Measurements from ENCODE around the gene GJB5.
"Not testable (repeated sequence)": the region's sequence is repeated elsewhere in the genome, so short reads cannot be mapped to it uniquely, and the experiment has no call there.

The GJB5 gene

DNA sequence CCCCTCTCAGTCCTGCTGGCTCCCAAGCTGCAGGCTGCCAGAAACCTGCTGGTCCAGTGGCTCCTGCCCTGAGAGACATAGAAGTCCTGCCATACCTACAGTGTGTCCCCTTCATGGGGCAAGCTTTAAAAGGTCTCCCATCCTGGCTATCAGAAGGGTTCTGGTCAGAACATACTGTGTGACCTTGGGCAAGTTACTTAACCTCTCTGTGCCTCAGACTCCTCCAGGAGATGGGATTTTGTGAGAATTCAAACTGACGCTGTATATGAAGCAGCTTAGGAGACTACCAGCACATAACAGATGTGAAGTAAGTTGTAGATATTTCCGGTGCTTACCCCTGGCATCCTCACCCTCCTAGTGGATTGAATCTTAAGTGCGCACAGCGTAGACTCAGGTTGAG, 8.7 kb upstream of the GJB5 start:
- no peak for DNase-seq

DNA sequence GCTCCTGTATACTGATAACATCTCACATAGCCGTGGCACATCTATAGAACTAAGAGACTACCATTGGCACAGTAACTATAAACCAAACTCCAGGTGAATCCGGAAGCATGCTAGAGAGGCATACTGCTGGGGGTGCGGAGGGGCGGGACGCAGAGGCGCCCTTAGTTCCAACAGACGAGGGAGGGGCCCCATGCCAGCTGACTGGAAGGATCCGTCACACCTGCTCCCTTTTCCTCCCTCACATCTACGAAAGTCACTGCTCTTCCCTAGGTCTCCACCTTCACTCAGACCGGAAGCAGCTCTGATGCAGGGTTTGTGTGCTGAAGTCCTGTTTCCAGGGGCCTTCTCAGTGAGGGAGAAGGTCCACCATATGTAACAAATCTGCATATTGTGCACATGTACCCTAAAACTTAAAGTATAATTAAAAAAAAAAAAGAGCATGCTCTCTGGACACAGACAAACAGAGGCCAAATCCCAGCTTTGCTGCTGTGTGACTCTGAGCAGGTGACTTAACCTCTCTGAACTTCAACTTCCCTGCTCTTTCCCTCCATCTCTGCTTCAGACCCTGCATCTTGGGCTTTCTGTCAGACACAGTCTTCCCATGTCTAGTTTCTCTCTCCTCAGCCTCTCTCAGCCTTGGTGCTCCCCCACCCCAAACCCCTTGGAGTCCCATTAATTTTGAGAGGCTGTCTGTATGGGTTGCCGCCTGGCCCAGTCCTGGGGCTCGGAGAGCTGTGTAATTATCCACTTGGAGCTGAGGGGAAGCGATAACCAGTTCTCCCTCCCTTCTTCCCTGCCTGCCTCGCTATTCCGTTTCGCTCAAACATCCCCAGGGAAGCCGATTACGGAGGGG, 7.8 kb upstream of the GJB5 start:
- DNase-seq = no peak

DNA sequence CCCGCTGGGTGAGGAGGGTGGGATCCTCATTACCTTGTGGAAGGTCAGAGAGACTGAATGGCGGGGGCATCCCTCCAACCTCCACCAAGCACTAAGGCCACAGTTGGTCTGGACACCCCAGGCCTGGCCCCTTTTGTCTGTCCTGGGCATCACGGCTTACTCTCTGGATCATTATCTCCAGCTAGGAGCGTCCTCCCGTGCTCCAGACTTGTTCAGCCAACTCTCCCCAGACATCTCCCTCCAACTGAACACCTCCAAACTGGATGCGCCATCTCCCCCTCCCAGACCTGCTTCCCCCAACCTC, 7.3 kb upstream of the GJB5 start:
- no peak for DNase-seq

DNA sequence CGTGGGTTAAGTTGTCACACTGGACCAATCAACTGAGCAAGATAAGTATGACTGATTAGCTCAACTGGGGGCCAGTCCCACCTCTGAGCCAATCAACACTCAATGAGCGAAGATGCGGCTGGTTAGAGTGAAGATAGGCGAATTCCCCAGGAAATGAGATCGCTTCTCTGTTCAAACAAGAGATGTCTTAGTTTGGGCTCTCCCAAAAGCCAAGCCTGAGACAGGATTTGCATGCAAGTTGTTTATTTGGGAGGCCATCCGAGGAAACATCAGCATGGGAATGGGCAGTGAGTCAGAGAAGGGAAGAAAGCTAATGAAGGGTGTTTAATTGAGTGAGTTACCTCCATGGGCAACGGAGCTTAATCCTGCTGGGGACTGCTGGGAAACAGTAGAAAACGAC, 4.9 kb upstream of the GJB5 start:
- no peak for DNase-seq

DNA sequence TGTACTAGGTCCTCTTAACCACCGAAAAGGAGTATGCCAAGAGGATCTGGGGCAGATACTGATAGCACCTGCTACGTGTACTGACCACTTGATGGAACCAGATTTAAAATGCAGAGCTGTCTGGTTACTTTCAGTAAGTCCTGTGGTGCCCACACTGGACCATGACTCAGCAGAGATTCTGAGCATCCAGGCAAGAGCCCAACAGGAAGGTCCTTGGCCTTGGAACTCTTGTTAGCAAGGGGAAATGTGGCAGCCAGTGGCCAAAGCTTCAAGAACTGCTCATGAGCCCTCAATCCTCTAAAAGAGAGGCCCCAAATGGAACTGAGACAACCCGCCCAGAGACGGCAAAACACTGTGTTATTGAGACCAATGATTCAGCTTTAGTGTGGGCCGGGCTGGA, 4.2 kb upstream of the GJB5 start:
- DNase-seq = no peak

DNA sequence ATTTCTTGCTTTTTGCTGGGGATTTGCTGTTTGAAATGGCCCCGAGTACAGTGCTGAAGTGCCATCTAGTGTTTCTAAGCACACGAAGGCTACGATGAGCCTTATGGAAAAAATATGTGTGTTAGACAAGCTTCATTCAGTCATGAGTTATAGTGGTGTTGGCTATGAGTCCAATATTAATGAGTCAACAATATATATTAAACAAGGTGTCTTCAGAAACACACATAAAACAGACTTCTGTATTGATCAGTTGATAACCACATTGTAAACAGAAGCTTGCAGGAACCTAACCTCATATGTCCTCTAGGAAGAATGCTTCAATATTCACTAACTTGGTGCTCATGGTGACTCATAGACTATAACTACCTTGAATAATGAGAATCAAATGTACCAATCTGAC, 1.7 kb upstream of the GJB5 start:
- no peak for DNase-seq

DNA sequence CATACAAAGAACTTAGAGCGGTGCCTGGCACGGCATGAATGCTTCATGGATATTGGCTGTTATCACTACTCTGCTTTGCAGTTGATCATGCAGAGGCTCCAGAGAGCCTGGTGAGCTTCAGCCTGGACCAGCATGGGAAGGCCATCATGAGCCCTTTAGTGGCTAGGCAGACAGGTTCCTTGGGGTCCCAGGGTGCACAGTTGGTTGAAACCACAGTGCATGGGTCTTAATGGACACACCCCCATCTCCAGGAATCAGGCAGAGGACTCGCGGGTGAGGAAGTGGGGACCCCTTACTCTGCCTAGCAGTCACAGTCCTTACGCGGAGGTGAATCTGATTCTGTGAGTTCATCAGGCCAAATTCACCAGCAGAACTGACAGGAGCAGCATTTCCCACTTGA, 1.1 kb downstream of the GJB5 start:
- DNase-seq = no peak

DNA sequence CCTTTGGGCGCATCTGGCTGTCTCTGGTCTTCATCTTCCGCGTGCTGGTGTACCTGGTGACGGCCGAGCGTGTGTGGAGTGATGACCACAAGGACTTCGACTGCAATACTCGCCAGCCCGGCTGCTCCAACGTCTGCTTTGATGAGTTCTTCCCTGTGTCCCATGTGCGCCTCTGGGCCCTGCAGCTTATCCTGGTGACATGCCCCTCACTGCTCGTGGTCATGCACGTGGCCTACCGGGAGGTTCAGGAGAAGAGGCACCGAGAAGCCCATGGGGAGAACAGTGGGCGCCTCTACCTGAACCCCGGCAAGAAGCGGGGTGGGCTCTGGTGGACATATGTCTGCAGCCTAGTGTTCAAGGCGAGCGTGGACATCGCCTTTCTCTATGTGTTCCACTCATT, 2.5 kb downstream of the GJB5 start:
- no peak for DNase-seq

DNA sequence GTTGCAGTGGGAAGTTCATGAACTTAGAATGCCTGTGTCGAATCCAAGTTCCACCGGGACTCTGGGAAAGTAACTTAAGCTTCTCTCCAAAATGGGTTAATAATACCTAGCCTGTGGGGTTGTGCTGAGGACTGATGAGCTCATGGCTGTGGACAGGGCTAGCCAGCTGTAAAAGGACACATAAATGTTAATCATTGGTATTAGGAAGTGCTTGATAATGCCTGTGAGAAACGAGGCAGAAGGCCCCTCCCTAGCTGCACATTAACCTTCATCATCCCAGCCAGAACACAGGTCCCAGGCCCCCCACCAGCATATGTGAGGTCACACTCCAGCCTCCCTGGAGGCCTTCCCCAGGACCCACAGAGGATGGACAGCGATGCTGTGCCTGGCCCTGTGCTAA, 3.9 kb downstream of the GJB5 start:
- DNase-seq = no peak

DNA sequence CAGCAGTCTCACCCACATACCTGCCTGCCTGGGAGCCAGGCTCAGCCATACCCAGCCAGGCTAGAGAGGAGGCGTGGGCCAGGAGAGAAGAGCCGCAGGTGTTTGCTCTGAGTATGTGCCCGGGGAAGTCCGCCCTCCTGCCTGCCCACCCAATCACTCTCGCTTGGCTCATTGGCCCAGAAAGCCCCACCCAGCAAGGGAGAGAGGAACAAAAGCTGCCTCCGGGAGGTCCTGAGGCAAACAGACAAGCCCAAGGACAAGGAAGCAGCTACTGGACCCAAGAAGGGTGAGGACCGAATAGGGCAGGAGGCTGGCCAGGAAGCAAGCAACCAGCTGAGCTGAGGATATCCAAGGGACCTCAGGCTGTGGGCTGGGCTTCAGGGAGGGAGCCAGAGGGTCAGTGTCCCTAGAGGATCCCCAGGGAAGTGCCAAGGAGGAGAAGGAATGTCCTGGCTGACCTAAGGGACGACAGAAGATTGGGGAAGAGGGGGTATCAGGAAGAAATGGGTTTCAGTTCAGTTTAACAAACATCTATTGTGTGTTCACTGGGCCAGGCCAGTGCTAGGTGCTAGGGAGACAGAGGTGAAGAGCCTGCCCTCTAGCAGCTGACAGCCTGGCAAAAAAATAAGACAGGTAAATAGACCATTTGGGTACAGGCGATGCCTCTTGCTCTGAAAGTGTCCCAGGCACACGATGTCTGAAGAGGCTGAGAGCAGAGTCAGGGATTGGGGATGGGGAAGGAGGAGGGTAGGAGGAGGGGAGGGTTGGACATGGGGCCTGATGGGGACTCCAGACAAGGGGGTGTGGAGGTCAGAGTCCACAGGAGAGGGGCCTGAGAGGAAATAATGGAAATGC, 4.9 kb downstream of the GJB5 start, which contains the start of gene GJB4:
GJB4 (plus strand) TSS at position 238 of the 855 bp plus-strand sequence. CDS start 1,515 bp downstream, outside the sequence.
- no peak for DNase-seq

DNA sequence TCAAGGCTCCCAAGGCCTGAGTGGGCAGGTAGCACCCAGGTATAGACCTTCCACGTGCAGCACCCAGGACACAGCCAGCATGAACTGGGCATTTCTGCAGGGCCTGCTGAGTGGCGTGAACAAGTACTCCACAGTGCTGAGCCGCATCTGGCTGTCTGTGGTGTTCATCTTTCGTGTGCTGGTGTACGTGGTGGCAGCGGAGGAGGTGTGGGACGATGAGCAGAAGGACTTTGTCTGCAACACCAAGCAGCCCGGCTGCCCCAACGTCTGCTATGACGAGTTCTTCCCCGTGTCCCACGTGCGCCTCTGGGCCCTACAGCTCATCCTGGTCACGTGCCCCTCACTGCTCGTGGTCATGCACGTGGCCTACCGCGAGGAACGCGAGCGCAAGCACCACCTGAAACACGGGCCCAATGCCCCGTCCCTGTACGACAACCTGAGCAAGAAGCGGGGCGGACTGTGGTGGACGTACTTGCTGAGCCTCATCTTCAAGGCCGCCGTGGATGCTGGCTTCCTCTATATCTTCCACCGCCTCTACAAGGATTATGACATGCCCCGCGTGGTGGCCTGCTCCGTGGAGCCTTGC, 6.4 kb downstream of the GJB5 start:
- no peak for DNase-seq

DNA sequence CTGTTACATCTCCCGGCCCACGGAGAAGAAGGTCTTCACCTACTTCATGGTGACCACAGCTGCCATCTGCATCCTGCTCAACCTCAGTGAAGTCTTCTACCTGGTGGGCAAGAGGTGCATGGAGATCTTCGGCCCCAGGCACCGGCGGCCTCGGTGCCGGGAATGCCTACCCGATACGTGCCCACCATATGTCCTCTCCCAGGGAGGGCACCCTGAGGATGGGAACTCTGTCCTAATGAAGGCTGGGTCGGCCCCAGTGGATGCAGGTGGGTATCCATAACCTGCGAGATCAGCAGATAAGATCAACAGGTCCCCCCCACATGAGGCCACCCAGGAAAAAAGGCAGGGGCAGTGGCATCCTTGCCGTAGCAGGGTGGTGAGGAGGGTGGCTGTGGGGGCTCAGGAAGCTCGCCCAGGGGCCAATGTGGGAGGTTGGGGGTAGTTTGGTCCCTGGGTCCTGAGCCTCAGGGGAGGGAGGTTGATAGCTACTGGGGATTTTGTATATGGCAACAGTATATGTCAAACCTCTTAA, 7.0 kb downstream of the GJB5 start:
- DNase-seq = no peak

DNA sequence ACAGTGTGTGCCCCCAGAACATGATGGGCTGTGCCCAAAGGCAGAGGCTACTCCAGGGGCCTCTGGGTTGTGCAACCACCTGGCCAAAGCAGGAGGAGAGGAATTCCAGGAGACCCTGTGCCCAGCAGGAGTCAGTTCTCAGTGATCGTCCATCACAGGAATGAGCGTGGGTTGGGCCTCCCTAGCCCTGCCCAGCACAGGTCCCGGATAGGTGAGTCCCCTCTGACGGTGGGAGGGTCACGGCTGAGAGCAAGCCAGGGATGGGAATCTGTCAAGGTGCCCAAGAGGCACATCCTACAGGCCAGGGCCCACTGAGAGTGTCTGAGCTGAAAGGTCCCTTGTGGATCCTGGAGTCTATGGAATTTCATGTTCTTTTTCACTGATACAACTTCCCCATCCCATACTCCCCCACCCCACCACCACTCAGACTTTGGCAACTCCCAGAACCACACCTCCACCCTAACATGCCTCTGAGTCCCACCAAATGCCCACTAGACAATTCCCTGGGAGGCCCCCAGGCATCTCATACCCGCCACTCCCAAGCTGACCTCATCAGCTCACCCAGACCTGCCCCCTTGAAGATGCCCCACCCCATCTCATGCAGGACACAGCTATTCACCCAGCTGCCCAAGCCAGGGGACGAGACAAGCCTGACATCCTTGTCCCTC, 7.8 kb downstream of the GJB5 start:
- DNase-seq = no peak

DNA sequence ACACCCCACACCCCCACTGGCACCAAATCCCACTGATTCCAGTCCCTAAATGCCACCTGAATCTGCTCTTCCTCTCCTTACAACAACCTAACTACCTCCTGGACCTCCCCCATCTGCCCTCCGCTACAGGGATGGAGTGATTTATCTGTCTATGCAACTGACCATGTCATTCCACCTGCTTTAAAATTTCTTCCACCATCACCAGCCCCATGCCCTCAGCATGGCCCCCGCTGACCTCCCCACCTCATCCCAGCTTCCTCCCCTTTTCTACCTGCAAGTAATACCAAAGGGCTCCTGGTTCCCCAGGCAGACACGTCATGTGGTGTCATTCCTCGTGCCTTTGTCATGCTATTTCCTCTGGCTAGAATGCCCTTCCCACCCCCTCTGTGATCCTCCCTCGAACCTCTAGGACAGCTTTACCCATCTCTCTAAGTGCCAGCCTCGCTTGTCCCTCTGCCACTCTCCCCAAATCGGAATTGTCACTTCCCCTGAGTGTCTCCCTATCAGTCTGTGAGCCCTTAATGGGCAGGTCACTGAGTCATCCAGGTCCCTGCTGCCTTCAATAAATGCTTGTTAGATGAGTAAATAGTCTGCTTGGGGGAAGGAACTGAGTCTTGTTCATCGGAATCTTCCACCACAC, 8.4 kb downstream of the GJB5 start:
- DNase-seq = no peak

DNA sequence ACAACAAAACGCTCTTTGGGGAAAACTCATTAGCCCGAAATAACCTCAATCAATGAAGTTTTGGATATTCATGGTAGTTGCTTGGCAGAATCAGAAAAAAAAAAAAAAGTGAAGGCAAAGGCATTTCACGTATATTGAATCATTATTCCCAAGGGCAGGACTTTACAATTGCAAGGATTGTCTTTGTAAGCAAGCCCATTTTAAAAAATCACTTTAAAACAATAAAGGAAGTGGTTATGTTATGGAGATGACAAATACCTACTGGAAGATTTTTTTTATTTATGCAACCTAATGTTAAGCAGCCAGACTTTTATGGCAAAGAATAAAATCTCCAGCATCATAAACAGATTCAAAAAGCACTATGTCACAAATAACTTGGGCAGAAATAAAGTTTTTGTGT, 14.0 kb downstream of the GJB5 start:
- DNase-seq = no peak

DNA sequence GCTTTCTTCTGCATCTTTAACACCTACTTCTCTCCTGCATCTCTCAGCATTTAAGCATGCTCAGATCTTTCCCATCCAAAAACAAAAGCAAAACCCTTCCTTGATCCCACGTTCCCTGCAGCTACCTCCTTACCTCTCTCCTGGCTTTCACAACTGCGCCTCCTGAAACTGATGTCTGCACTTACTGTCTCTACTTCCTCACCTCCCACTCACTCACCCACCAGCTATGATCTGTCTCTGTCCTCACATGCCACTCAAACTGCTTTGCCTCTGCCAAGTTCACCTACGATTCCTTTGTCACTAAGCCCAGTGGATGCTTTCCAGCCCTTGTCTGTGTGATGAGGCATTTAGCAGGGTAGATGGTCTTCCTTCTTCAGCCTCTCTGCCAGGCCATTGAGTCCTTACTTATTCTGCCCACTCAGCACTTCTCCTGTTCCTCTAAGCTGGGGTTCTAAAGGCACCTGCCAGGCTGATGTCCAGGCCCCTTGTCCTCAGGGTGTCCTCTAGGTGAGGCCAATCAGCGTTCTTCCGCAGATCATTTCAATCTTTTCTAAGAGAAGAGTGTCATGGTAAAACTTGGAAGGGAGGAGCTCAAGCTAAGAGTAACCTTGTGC, 16.2 kb downstream of the GJB5 start:
- DNase-seq = no peak

DNA sequence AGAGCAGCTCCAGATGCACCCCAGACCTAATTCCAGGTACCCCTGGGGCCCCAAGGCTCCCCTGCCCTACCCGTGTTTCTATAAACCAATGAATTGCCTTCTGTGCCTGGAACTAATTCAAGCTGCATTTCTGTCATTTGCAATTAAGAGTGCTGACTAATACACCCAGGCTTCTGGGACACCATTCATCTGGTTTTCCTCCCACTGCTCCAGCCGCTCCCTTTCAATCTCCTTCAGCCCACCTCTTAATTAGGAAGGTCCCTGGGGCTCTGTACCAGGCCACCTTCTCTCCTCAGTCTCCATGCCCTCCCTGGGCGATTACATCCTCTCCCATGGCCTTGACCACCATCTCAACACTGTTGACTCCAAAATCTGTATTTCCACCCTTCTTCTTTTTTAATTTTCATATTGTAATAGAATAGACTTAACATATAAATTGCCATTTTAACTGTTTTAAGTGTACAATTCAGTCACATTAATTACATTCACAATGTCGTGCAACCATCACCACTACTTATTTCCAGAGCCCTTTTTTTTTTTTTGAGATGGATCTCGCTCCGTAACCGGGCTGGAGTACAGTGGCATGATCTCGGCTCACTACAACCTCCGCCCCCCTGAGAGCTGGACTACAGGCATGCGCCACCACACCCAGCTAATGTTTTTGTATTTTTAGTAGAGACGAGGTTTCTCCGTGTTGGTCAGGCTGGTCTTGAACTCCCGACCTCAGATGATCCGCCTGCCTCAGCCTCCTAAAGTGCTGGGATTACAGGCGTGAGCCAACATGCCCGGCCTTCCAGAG, 16.9 kb downstream of the GJB5 start:
- no peak for DNase-seq

DNA sequence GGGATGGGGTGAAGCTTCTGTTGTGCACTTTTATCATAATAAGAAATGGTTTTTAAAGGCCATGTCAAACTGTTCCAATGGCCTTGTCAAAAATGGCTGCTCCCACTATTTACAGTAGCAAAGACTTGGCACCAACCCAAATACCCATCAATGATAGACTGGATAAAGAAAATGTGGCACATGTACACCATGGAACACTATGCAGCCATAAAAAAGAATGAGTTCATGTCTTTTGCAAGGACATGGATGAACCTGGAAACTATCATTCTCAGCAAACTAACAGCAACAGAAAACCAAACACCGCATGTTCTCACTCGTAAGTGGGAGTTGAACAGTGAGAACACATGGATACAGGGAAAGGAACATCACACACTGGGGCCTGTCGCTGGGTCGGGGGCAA, 18.3 kb downstream of the GJB5 start:
- DNase-seq = not testable (repeated sequence)

DNA sequence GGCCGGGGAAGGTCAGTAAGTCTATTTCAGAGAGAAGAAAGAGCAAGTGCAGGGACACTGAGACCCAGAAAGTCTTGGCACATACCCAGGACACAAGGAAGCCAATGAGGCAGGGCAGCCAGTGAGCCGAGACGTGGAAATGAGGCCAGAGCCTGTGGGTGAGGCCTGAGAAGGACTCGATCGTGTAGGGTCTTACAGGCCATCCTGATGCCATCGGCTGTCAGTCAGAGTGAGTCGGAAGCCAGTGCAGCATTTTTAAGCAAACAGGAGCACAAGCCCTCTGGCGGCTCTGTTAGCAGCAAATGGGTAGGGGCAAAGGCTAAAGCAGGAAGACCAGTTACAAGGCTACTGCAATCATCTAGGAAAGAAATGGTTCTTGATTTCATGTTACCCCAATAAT, 20.1 kb downstream of the GJB5 start:
- DNase-seq = no peak

DNA sequence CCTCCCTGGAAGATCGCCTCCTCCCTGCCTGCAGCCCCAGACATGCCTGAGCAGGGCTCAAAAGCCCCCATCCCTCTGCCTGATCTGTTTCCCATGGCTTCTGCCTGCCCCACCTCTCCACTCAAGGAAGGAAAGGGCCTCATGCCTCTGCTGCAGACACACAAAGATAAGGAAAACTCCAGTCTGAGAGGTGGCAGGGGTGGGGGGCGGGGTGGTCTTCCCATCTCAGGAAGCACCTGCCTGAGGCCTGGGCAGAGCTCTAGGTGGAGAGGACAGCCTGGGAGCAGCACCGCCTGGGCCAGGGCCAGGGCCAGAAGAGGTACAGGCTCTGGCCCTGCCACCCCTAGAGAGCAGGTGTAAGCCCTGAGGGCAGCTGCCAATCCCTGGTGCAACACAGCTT, 22.1 kb downstream of the GJB5 start:
- DNase-seq = no peak
